ENCODE measurements around the gene APBB2.
"Not testable (repeated sequence)": the region's sequence is repeated elsewhere in the genome, so short reads cannot be mapped to it uniquely, and the experiment has no call there.

Gene APBB2

DNA sequence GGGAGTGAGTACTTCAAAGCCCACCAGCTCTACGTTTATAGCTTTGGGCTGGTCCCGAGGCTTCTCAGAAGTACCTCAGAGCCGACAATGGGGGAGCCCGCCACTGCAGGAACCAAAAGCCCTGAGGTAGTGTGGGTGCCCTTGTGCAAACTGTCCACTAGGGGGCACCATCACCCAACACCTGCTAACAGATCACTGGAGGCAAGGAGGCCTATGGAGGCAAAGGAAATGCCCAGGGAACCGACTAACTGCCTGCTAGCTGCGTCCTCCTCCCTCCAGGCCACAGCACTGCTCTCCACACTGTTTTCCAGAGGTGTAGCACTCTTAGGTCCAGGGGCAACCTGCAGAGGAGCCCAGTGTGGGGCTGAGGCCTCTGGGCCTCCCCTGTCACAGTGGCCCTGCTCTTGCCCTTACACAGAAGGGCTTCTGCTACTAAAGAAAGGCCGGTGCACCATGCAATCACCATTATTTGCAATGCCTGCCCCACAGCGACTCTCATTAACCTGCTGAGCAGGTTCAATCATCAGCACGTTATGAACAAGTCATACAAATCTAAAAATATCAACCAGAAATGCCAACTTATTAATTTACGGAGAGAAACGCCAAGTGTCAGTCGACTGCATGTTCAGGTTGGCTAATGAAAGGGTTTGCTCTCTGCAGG, 305.5 kb downstream of the APBB2 start:
- peak; percentile 85 for DNase-seq (ENCODE audit: extremely low spot score)
- TF ChIP-seq, protein P1, sequence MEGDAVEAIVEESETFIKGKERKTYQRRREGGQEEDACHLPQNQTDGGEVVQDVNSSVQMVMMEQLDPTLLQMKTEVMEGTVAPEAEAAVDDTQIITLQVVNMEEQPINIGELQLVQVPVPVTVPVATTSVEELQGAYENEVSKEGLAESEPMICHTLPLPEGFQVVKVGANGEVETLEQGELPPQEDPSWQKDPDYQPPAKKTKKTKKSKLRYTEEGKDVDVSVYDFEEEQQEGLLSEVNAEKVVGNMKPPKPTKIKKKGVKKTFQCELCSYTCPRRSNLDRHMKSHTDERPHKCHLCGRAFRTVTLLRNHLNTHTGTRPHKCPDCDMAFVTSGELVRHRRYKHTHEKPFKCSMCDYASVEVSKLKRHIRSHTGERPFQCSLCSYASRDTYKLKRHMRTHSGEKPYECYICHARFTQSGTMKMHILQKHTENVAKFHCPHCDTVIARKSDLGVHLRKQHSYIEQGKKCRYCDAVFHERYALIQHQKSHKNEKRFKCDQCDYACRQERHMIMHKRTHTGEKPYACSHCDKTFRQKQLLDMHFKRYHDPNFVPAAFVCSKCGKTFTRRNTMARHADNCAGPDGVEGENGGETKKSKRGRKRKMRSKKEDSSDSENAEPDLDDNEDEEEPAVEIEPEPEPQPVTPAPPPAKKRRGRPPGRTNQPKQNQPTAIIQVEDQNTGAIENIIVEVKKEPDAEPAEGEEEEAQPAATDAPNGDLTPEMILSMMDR (IDR thresholded peaks at IDR 0.05; ENCODE audit: control extremely low read depth, extremely low read depth, low read depth, missing control alignments) = peak; percentile 89
- POLR2A ChIA-PET = no interaction called here
- CTCF ChIA-PET = interaction anchor here (0.8 to 7.0 kb wide), 12 partner anchors 9 to 774 kb away, joined by 3 to 79 read pairs (median 4); no protein-coding TSS in a partner anchor

DNA sequence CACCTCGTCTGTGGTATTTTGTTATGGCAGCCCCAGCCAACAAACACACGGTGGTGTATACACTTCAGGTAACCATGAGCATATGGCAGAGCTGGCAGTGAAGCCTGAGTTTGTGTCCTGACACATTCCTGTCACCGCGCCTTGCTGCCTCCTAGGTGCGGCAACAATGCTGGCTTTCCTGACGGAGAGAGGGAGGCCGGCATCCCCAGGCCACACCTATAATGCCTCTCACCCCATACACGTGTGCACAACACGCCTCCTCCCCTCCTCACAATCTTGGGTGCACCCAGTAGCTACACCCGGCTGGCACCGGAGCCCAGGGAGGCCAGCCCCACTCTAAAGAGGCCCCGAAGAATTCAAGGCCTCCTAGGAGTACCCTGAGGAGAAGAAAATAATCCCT, 306.0 kb downstream of the APBB2 start:
- DNase-seq (ENCODE audit: extremely low spot score) = no peak

DNA sequence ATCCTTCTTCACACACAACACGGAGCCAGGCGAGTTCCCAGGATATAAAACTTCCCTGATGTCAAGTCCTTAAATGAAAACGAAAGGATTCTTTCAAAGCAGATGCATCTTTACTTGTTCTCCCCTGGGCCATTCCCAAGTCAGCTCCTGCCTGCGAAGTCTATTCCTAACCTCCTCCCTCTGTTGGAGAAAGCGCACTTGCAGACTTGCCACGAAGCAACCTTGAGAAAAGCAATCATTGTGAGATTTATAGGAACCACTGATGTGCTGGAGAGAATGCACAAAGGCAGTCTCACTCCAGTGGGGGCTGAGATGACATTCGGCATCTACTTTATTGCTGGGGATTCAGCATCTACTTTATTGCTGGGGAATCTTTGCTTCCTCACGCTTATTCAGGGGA, 308.9 kb downstream of the APBB2 start:
- CTCF ChIA-PET = interaction anchor here (1.3 to 5.4 kb wide), 3 partner anchors 8 to 19 kb away, joined by 3 to 55 read pairs (median 4); no protein-coding TSS in a partner anchor
- TF ChIP-seq, protein P1 (IDR thresholded peaks at IDR 0.05; ENCODE audit: control extremely low read depth, extremely low read depth, low read depth, missing control alignments) = no peak
- no peak for DNase-seq (ENCODE audit: extremely low spot score)
- POLR2A ChIA-PET = no interaction called here

More for the DNA sequence above, 306.0 kb downstream of the APBB2 start:
- ChIA-PET POLR2A (no interaction called here), CTCF (interaction anchor here (0.8 to 7.0 kb wide), 12 partner anchors 9 to 775 kb away, joined by 3 to 79 read pairs (median 4); no protein-coding TSS in a partner anchor)
- TF ChIP-seq, protein P1 (IDR thresholded peaks at IDR 0.05; ENCODE audit: control extremely low read depth, extremely low read depth, low read depth, missing control alignments) = no peak

DNA sequence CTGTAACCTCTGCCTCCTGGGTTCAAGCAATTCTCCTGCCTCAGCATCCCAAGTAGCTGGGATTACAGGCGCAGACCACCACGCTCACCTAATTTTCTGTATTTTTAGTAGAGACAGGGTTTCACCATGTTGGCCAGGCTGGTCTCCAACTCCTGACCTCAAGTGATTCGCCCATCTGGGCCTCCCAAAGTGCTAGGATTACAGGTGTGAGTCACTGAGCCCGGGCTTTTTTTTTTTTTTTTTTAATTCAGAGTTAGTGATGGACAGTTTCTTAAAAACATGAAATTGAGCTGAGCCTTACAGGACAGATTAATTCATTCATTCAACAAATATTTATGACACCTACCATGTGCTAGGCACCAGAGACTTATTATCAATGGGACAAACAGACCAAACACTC, 313.8 kb downstream of the APBB2 start:
- POLR2A ChIA-PET; DNase-seq (ENCODE audit: extremely low spot score): not testable (repeated sequence)
- CTCF ChIA-PET = interaction anchor here (1.2 to 8.8 kb wide), 4 partner anchors 10 to 163 kb away, joined by 3 to 79 read pairs (median 8); no protein-coding TSS in a partner anchor

DNA sequence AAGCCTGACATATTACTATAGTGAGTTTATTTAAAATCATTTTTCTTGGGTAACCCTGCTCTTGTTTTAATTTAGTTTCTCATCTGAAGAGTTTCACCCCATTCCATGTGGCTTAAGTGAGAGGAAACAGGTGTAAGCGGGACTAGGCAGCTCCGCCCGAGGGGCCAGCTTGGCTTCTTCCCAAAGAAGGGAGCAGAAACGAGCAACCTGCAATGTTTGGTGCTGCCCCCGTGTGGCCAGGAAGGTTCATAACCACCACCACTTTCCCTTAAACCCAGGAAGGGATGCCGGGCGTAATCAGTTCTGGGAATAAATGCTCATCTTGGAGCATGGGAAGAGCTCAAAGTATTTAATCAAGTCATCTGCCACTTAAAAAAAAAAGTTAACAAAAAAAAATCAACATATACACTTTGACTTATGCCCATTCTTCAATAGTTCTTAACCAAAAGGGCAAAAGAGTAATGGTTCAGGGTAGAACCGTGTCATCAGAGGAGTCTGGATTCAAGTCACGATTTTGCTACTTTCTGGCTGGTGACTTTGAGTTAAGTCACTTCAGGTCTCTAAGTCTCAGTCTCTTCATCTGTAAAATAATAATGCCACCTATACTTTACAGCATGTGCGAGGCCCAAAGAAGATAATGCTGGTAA, 316.7 kb downstream of the APBB2 start:
- TF ChIP-seq, protein P1 (IDR thresholded peaks at IDR 0.05; ENCODE audit: control extremely low read depth, extremely low read depth, low read depth, missing control alignments) = peak; percentile 72
- ChIA-PET CTCF (interaction anchor here (0.6 to 8.8 kb wide), 28 partner anchors 8 to 530 kb away, joined by 3 to 79 read pairs (median 4); no protein-coding TSS in a partner anchor), POLR2A (interaction anchor here (0.9 kb wide), 1 partner anchor 8 kb away, joined by 3 read pairs; no protein-coding TSS in a partner anchor)
- DNase-seq (ENCODE audit: extremely low spot score) = peak; percentile 83

DNA sequence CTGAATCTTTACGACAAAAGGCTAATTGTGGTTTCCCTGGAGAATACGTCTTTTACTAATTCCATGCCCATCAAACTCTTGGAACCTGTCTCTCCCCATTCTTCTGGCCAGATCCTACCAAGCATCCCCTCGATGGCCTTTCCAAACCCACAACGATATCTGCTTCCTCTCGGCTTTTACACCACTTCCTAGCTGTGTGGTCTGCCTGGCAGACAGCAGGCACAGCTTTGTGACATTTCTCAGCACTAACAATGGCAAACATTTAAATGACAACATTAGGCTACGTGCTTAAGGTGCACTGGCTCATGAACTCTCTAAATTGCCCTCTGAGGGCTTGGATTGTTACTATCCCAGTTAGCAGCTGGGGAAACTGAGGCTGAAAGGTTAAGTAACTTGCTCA, 323.6 kb downstream of the APBB2 start:
- CTCF ChIA-PET = interaction anchor here (1.4 to 2.1 kb wide), 3 partner anchors 9 to 34 kb away, joined by 4 to 10 read pairs (median 4); no protein-coding TSS in a partner anchor
- no peak for DNase-seq (ENCODE audit: extremely low spot score)
- POLR2A ChIA-PET = no interaction called here
- TF ChIP-seq, protein P1 (IDR thresholded peaks at IDR 0.05; ENCODE audit: control extremely low read depth, extremely low read depth, low read depth, missing control alignments) = no peak

DNA sequence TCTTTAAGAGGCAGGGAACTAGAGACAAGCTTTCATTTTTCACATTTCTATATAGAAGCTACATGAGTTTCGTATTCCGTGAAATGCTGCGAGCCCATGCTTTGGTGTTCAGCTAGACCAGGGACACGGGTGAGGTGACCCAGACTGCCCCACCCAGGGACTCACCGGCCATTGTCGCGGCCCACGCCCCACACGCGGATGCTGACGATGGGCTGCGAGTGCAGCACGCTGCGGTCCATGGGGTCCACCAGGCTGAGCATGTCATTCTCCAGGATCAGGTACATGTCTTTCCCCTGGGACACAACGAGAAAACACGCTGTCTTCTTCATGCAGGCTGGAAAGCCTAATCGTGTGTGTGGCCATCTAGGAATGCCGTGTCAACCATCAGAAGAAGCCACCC, 324.1 kb downstream of the APBB2 start:
- POLR2A ChIA-PET = no interaction called here
- CTCF ChIA-PET = no interaction called here
- no peak for DNase-seq (ENCODE audit: extremely low spot score)
- TF ChIP-seq, protein P1 (IDR thresholded peaks at IDR 0.05; ENCODE audit: control extremely low read depth, extremely low read depth, low read depth, missing control alignments) = no peak

Measured in GM10248 (cell line).